Activated CD4-positive, alpha-beta T cell treated with anti-CD3 and anti-CD28 coated beads, Interleukin-2, amount 10 ng/mL, durations not matched to agents 24 days and 14 days (primary cell): ENCODE results near the gene TTF2. TPM values are rescaled to one million over a fixed set of nuclear protein-coding genes. Genes with fewer than 3 reads are reported as not detected.
"Not testable (repeated sequence)": the region's sequence is repeated elsewhere in the genome, so short reads cannot be mapped to it uniquely, and the experiment has no call there.

ENCODE experiments used
- DNase-seq: peaks from one replicate; pipeline ENCODE4 v3.0.0; 2022
- H3K27ac Mint-ChIP-seq: one replicate; pipeline ENCODE4 v1.8.0; 2022; ENCODE audit warnings: mild to moderate bottlenecking, mixed read lengths
- H3K27me3 Mint-ChIP-seq: one replicate; pipeline ENCODE4 v1.8.0; 2022; ENCODE audit warnings: mixed read lengths
- H3K36me3 Mint-ChIP-seq: one replicate; pipeline ENCODE4 v1.8.0; 2022; ENCODE audit warnings: low read depth, mild to moderate bottlenecking, mixed read lengths
- H3K4me1 Mint-ChIP-seq: one replicate; pipeline ENCODE4 v1.8.0; 2021; ENCODE audit warnings: mixed read lengths
- H3K4me3 Mint-ChIP-seq: one replicate; pipeline ENCODE4 v1.8.0; 2022; ENCODE audit warnings: mild to moderate bottlenecking, moderate library complexity, mixed read lengths
- H3K9me3 Mint-ChIP-seq: one replicate; pipeline ENCODE4 v1.8.0; 2021; ENCODE audit warnings: mixed read lengths
- intact Hi-C: fragments of 100-400 bp; cut with micrococcal nuclease; formaldehyde crosslinking; loops from one replicate; pipeline ENCODE4 v1.15.1; 2023
- total RNA-seq: library from RNA; stranded (reverse); gene quantifications from 2 replicates; pipeline ENCODE4 v1.2.3, GENCODE V29; 2022

The TTF2 gene
- total RNA-seq, 1 donor from 2014 or later, result 116 TPM

DNA sequence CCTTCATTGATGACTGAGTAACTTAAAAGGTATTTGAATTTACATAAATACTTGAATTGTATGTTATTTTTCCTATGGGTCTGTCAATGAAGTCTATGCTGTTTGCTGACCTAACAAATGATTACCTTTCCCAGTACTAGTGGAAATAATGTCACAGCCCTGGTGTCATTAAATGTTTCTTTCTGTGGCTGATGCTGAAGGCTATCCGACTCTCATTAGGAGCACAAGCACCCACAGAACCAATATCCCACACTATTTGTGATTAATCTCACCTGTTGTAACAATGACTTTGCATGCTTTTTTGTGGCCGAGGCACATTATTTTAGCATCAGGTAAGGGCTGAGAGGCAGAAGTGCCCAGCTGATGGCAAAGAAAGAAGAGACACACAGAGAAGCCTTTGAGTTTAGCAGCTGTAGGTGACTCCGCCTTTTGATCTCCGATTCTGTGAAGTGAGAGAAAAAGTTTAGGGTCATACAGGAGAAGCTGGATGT lies 87.3 kb downstream of the TTF2 start:
- Mint-ChIP-seq H3K4me3 (no peak overlapping the region), H3K9me3 (peaks cover 3% of the 10 kb centered on the region), H3K27ac (no peak overlapping the region), H3K36me3 (no peaks in the 10 kb centered on the region), H3K27me3 (peaks cover 29% of the 10 kb centered on the region), H3K4me1 (peaks cover 4% of the 10 kb centered on the region)
- intact Hi-C loops, result no loop called here
- DNase-seq, result no peak

DNA sequence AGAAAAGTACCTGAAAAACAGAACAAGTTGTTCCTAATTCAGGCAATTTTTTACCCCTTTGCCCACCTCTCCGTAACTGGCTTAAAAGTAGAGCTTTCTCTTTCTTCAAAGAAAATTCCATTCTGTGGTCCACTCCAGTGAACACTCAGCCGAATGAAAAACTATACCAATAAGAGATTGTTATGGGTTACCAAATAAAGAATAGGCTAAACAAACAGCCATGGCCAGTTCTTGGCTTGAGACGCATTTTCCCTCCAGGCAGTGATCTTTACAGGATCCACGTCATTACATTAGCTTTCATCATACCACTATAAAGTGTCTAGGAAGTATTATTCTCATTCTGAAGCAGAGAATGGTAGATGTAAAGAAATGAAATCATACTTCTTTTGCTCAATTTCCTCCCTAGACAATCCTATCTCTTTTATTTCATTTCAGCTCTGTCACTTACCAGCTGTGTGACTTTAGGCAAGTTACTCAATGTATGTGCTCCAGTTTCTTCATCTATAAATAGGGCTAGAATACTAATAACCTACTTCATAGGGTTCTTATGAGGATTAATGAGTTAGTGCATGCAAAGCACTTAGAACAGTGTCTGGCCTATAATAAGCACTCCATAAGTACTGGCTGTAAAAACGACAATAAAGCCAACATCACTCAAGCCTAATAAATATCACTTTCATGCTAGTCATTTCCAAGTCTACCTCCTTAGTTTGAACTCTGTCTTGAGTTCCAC lies 87.9 kb downstream of the TTF2 start:
- intact Hi-C loops, result no loop called here

DNA sequence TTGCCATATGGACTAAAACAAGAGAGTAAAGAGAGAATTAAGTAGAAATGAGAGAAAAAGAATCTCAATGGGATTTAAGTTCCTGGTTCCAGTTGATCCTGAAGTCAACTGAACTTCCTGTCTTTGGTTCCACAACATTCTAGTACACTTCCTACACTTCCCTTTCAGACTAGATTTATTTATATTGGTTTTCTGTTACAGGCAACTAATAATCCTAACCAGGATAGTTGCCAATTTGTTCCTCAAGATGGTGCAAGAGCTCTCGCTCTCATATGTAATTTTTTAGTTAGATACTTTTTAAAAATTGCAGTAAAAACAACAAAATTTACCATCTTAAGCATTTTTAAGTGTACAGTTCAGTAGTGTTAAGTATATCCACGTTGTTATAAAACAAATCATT lies 90.2 kb downstream of the TTF2 start:
- H3K9me3 Mint-ChIP-seq, result peaks cover 3% of the 10 kb centered on the region
- intact Hi-C loops, result no loop called here

More for the DNA sequence above, 87.9 kb downstream of the TTF2 start:
- no peaks in the 10 kb centered on the region for H3K36me3 Mint-ChIP-seq
- peaks cover 4% of the 10 kb centered on the region for H3K4me1 Mint-ChIP-seq
- peaks cover 29% of the 10 kb centered on the region for H3K27me3 Mint-ChIP-seq
- H3K27ac Mint-ChIP-seq, result no peak overlapping the region
- no peak overlapping the region for H3K4me3 Mint-ChIP-seq
- peaks cover 3% of the 10 kb centered on the region for H3K9me3 Mint-ChIP-seq
- DNase-seq, result no peak

DNA sequence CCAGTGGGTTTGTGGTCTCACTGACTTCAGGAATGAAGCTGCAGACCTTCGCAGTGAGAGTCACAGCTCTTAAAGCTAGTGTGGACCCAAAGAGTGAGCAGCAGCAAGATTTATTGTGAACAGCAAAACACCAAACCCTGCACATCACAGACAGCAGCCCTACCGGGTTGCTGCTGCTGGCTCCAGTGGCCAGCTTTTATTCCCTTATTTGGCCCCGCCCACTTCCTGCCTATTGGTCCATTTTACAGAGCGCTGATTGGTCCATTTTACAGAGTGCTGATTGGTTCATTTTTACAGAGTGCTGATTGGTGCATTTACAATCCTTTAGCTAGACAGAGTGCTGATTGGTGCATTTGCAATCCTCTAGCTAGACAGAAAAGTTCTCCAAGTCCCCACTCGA lies 91.2 kb downstream of the TTF2 start:
- H3K4me3 Mint-ChIP-seq, H3K4me1 Mint-ChIP-seq, H3K9me3 Mint-ChIP-seq, DNase-seq, H3K36me3 Mint-ChIP-seq, intact Hi-C loops, H3K27ac Mint-ChIP-seq: not testable (repeated sequence)
- H3K27me3 Mint-ChIP-seq, result peaks cover 21% of the 10 kb centered on the region

More for the DNA sequence above, 90.2 kb downstream of the TTF2 start:
- Mint-ChIP-seq H3K27ac (no peak overlapping the region), H3K36me3 (no peaks in the 10 kb centered on the region), H3K4me3 (no peak overlapping the region), H3K27me3 (peaks cover 26% of the 10 kb centered on the region), H3K4me1 (peaks cover 4% of the 10 kb centered on the region)
- no peak for DNase-seq

Other genes with a start within 250 kb of the TTF2 start
- gene PTGFRN, start 150.4 kb upstream of the TTF2 start, total RNA-seq, result 35.4 and 35.6 TPM in 2 replicates
- gene CD101, start 58.6 kb upstream of the TTF2 start, total RNA-seq, result 0.82 and 1.2 TPM in 2 replicates
- 0.62 and 0.98 TPM in 2 replicates for gene TRIM45, start 61.4 kb downstream of the TTF2 start, total RNA-seq
- not detected in 2 replicates for gene VTCN1, start 150.6 kb downstream of the TTF2 start, total RNA-seq